T-helper 1 cell (primary cell): ENCODE measurements around the gene RNF181.
"Not testable (repeated sequence)": the region's sequence is repeated elsewhere in the genome, so short reads cannot be mapped to it uniquely, and the experiment has no call there.

Experiments
- DNase-seq, 5 donors: peaks; one replicate each; pipeline ENCODE4 v3.0.0-alpha.2; 2012 to 2020

Gene RNF181

GRCh38 chr2:85596486-85597143 is 1.1 kb downstream of the RNF181 start:
- DNase-seq: no peak

- DNase-seq: no peak
Measured at GRCh38 chr2:85597241-85597640, 1.7 kb downstream of the RNF181 start.

GRCh38 chr2:85598594-85599340 is 3.2 kb downstream of the RNF181 start:
- no peak for DNase-seq

- DNase-seq: no peak
Measured at GRCh38 chr2:85599468-85600234, 4.1 kb downstream of the RNF181 start.

GRCh38 chr2:85600235-85600575 is 4.7 kb downstream of the RNF181 start:
- DNase-seq: no peak

GRCh38 chr2:85600951-85601770 is 5.6 kb downstream of the RNF181 start:
- DNase-seq: no peak

GRCh38 chr2:85601771-85602475 is 6.4 kb downstream of the RNF181 start:
- no peak for DNase-seq

- DNase-seq: peak; percentile 66 to 80 (median 74)
Measured at GRCh38 chr2:85602476-85603234, 7.1 kb downstream of the RNF181 start, which contains the start of gene TMEM150A. Gene TMEM150A (minus strand): TSS chr2:85602698. CDS start chr2:85601948, 750 bp downstream.

- DNase-seq: not testable (repeated sequence)
Measured at GRCh38 chr2:85604133-85604444, 8.5 kb downstream of the RNF181 start.

- no peak for DNase-seq
Measured at GRCh38 chr2:85604568-85605339, 9.2 kb downstream of the RNF181 start.

- DNase-seq: no peak
Measured at GRCh38 chr2:85605406-85606115, 10.0 kb downstream of the RNF181 start.

GRCh38 chr2:85606116-85606455 is 10.5 kb downstream of the RNF181 start:
- no peak for DNase-seq

- no peak for DNase-seq
Measured at GRCh38 chr2:85607268-85608215, 12.0 kb downstream of the RNF181 start.

- DNase-seq: no peak
Measured at GRCh38 chr2:85611217-85611704, 15.7 kb downstream of the RNF181 start.

- DNase-seq: peak; percentile 66 to 88 (median 72)
Measured at GRCh38 chr2:85611705-85612587, 16.4 kb downstream of the RNF181 start, which contains the start of gene C2orf68. Gene C2orf68 (minus strand): TSS chr2:85612066. CDS start chr2:85611984, 82 bp downstream.

GRCh38 chr2:85613717-85614515 is 18.4 kb downstream of the RNF181 start:
- no peak for DNase-seq

GRCh38 chr2:85614757-85615156 is 19.2 kb downstream of the RNF181 start:
- DNase-seq: not testable (repeated sequence)
